Thyroid gland (tissue), 4 donors: ENCODE measurements around the gene TRAP1. TPM values are rescaled to one million over a fixed set of nuclear protein-coding genes. Genes with fewer than 3 reads are reported as not detected.
"Not testable (repeated sequence)": the region's sequence is repeated elsewhere in the genome, so short reads cannot be mapped to it uniquely, and the experiment has no call there.

Experiments
- DNase-seq, 2 donors: peaks; one replicate each; pipeline ENCODE4 v3.0.0-alpha.2; 2019
- H3K27ac ChIP-seq, 3 donors: fragments of 200-600 bp; sonication (generic); 1 replicate in 2 of 3; 2 replicates in 1 of 3; pipeline ENCODE4 v1.5.1; 2016 to 2019; ENCODE audit warnings: mild to moderate bottlenecking in 1 of 3, moderate library complexity in 1 of 3
- H3K27me3 ChIP-seq: fragments of 200-600 bp; sonication (generic); one replicate; pipeline ENCODE4 v1.5.1; 2019
- H3K36me3 ChIP-seq, 2 donors: fragments of 200-600 bp; sonication (generic); one replicate each; pipeline ENCODE4 v1.5.1; 2016 to 2019
- H3K4me1 ChIP-seq, 2 donors: fragments of 200-600 bp; sonication (generic); one replicate each; pipeline ENCODE4 v1.5.1; 2017 to 2019
- H3K4me3 ChIP-seq, 3 donors: fragments of 200-600 bp; sonication (generic); replicated peaks in 1 of 3; 1 replicate in 2 of 3; 2 replicates in 1 of 3; pipeline ENCODE4 v1.5.1; 2016; ENCODE audit warnings: mild to moderate bottlenecking in 1 of 3
- H3K9me3 ChIP-seq: fragments of 200-600 bp; sonication (generic); one replicate; pipeline ENCODE4 v1.5.1; 2017
- POLR2A ChIP-seq, 2 donors: fragments of 450-650 bp; IDR thresholded peaks; one replicate each; pipeline ENCODE4 v1.6.1; 2017; ENCODE audit warnings: antibody characterized with exemption in 2 of 2, mild to moderate bottlenecking in 2 of 2, moderate library complexity in 1 of 2
- WGBS, 2 donors: methylation state at CpG; one replicate each; pipeline ENCODE4 v1.1.5; 2017; 5-methylcytosine and 5-hydroxymethylcytosine counted together
- intact Hi-C: fragments of 100-400 bp; cut with DNase I; formaldehyde crosslinking; loops from one replicate; pipeline ENCODE4 v1.15.1; 2023
- total RNA-seq, 4 donors: library from RNA; depleted of rRNA; stranded (reverse); fragments of >200 nt; gene quantifications; one replicate each; pipeline ENCODE4 v1.2.3, GENCODE V29; 2016
- TF ChIP-seq, protein P1 (sequence below), 6 experiments: fragments of 200-600 bp in 3 of 6; fragments of 450-650 bp in 3 of 6; sonication (generic) in 3 of 6; IDR thresholded peaks; one replicate each; pipeline ENCODE4 v1.5.1; 2016 to 2019; ENCODE audit warnings: antibody characterized with exemption in 6 of 6, mild to moderate bottlenecking in 2 of 6, inconsistent platforms in 1 of 6, moderate library complexity in 1 of 6

The TRAP1 gene
- total RNA-seq, 4 donors from 2014 or later, result 37.3 to 58.3 (median 53.9) TPM

DNA sequence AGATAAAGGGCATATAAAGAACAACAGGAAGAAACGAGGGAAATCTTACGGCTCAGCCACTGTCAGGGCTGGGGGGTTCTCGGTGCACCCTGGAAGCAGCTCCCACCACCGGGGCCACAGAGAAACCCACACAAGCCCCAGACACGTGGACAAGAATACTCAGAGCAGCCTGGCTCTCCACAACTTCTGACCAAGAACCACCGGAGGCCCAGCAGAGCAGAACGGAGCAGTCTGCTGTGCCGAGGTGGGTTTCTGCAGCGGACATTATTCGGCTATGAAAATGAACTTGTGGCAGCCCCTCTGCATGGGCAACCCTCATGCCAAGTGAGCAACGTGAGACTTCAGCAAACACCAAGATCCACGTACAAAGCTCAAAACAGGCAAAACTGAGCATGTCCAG, 56.0 kb downstream of the TRAP1 start:
- Histone ChIP-seq H3K27me3 (no peaks in the 10 kb centered on the region), H3K4me3 (no peak overlapping the region), H3K4me1 (no peaks in the 10 kb centered on the region), H3K9me3 (no peaks in the 10 kb centered on the region), H3K27ac (no peak overlapping the region), H3K36me3 (peaks cover 60 to 65% of the 10 kb centered on the region in 2 donors)
- 87 to 91% methylated on average over 12 of the region's 12 CpGs for WGBS, 2 donors
- DNase-seq, result no peak
- TF ChIP-seq POLR2A (IDR thresholded peaks at IDR 0.05), result no peak
- TF ChIP-seq, protein P1, sequence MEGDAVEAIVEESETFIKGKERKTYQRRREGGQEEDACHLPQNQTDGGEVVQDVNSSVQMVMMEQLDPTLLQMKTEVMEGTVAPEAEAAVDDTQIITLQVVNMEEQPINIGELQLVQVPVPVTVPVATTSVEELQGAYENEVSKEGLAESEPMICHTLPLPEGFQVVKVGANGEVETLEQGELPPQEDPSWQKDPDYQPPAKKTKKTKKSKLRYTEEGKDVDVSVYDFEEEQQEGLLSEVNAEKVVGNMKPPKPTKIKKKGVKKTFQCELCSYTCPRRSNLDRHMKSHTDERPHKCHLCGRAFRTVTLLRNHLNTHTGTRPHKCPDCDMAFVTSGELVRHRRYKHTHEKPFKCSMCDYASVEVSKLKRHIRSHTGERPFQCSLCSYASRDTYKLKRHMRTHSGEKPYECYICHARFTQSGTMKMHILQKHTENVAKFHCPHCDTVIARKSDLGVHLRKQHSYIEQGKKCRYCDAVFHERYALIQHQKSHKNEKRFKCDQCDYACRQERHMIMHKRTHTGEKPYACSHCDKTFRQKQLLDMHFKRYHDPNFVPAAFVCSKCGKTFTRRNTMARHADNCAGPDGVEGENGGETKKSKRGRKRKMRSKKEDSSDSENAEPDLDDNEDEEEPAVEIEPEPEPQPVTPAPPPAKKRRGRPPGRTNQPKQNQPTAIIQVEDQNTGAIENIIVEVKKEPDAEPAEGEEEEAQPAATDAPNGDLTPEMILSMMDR (IDR thresholded peaks at IDR 0.05), result no peak
- intact Hi-C loops, result no loop called here

- TF ChIP-seq, protein P1 (IDR thresholded peaks at IDR 0.05), result no peak
- TF ChIP-seq POLR2A (IDR thresholded peaks at IDR 0.05), result no peak
- no peaks in the 10 kb centered on the region for H3K27me3 ChIP-seq
- H3K4me3 ChIP-seq, result no peak overlapping the region
- intact Hi-C loops, result no loop called here
- no peaks in the 10 kb centered on the region for H3K9me3 ChIP-seq
- 88 to 91% methylated on average over 3 of the region's 3 CpGs for WGBS, 2 donors
- no peak for DNase-seq
- peaks cover 48 to 51% of the 10 kb centered on the region in 2 donors for H3K36me3 ChIP-seq
- no peak overlapping the region for H3K27ac ChIP-seq
- peaks cover 0 to 11% of the 10 kb centered on the region in 2 donors for H3K4me1 ChIP-seq
These were observed 58.1 kb downstream of the TRAP1 start for GRCh38 chr16:3659251-3659650.

DNA sequence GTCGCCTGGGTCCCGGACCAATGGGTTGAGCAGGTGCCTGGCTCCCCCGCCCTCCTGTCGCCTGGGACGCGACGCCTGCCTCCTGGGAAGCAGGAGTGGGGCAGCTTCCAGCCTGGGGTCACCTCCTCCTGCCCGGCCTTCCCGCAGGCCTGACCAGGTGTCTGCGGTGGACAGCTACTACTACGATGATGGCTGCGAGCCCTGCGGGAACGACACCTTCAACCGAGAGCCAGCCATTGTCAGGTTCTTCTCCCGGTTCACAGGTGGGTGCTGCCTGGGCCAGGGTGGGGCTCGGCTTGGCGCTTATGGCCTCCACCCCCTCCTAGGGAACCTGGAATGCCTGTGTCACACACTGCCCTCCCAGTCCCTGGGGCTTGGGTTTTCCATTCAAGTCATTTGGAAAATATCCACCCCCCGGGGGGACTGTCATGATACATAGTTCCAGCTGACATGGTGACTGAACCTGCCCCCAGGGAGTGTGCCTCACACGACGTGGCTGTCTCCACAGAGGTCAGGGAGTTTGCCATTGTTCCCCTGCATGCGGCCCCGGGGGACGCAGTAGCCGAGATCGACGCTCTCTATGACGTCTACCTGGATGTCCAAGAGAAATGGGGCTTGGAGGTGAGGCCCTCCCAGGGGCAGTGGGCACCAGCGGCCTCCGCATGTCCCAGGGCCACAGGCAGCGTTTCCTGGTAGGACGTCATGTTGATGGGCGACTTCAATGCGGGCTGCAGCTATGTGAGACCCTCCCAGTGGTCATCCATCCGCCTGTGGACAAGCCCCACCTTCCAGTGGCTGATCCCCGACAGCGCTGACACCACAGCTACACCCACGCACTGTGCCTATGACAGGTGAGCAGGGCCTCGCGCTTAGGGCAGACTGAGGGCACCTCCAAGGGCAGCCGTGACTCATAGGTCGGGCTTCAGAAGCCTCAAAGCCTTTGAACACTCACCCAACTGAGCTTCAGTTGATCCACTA, 60.5 kb downstream of the TRAP1 start:
- H3K27me3 ChIP-seq, result no peaks in the 10 kb centered on the region
- intact Hi-C loops, result no loop called here
- WGBS, 2 donors, result 84 to 93% methylated on average over 7 to 26 of the region's 42 CpGs
- H3K27ac ChIP-seq, result no peak overlapping the region
- TF ChIP-seq, protein P1 (IDR thresholded peaks at IDR 0.05), result no peak
- no peak for TF ChIP-seq POLR2A (IDR thresholded peaks at IDR 0.05)
- H3K36me3 ChIP-seq, result peaks cover 32 to 33% of the 10 kb centered on the region in 2 donors
- no peak overlapping the region for H3K4me3 ChIP-seq
- H3K9me3 ChIP-seq, result no peaks in the 10 kb centered on the region
- no peak for DNase-seq
- H3K4me1 ChIP-seq, result peaks cover 0 to 11% of the 10 kb centered on the region in 2 donors

DNA sequence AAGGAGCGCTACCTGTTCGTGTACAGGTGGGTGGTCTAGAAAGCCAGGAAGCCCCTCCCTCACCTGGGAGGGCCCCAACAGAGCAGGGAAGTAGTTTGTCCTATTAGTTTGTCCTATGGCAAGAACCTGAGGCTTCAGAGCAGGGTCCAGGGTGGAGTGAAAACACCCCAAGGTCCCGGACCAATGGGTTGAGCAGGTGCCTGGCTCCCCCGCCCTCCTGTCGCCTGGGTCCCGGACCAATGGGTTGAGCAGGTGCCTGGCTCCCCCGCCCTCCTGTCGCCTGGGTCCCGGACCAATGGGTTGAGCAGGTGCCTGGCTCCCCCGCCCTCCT, 61.2 kb downstream of the TRAP1 start:
- not testable (repeated sequence) for H3K4me3 ChIP-seq, DNase-seq

GRCh38 chr16:3655396-3656159, 61.7 kb downstream of the TRAP1 start:
- H3K36me3 ChIP-seq, result peaks cover 23 to 26% of the 10 kb centered on the region in 2 donors
- H3K9me3 ChIP-seq, result no peaks in the 10 kb centered on the region
- H3K27ac ChIP-seq, result peak overlapping the region in 1 of 3 donors; percentile 45
- no peaks in the 10 kb centered on the region for H3K27me3 ChIP-seq
- intact Hi-C loops, result no loop called here
- no peak for TF ChIP-seq POLR2A (IDR thresholded peaks at IDR 0.05)
- TF ChIP-seq, protein P1 (IDR thresholded peaks at IDR 0.05), result no peak
- 83 to 90% methylated on average over 7 to 11 of the region's 21 CpGs for WGBS, 2 donors
- no peak overlapping the region for H3K4me3 ChIP-seq
- H3K4me1 ChIP-seq, result peaks cover 0 to 11% of the 10 kb centered on the region in 2 donors
- no peak for DNase-seq

More for the DNA sequence above, 61.2 kb downstream of the TRAP1 start:
- H3K27ac ChIP-seq, H3K27me3 ChIP-seq, intact Hi-C loops, H3K9me3 ChIP-seq: not testable (repeated sequence)
- H3K4me1 ChIP-seq, result peaks cover 0 to 11% of the 10 kb centered on the region in 2 donors
- WGBS, 2 donors, result 89 to 90% methylated on average over 3 of the region's 10 CpGs
- peaks cover 25 to 26% of the 10 kb centered on the region in 2 donors for H3K36me3 ChIP-seq
